SW480 (cell line): ENCODE measurements around the gene SNTB2.
"Not testable (repeated sequence)": the region's sequence is repeated elsewhere in the genome, so short reads cannot be mapped to it uniquely, and the experiment has no call there.

Experiments
- DNase-seq: peaks from one replicate; pipeline ENCODE4 v3.0.0-alpha.2; 2016; ENCODE audit warnings: low spot score

Gene SNTB2

GRCh38 chr16:69186642-69187445, at the start of gene SNTB2:
TSS of gene SNTB2 (plus strand) at chr16:69187164. CDS start at chr16:69187167, 3 bp downstream.
- DNase-seq, result peak; percentile 85

- no peak for DNase-seq
Measured at GRCh38 chr16:69138608-69139007, 48.4 kb upstream of the SNTB2 start.

GRCh38 chr16:69139464-69139863, 47.5 kb upstream of the SNTB2 start:
- not testable (repeated sequence) for DNase-seq

GRCh38 chr16:69141014-69141413, 46.0 kb upstream of the SNTB2 start:
- no peak for DNase-seq

- DNase-seq, result no peak
Measured at GRCh38 chr16:69141936-69142335, 45.0 kb upstream of the SNTB2 start.

- no peak for DNase-seq
Measured at GRCh38 chr16:69143116-69143515, 43.8 kb upstream of the SNTB2 start.

GRCh38 chr16:69145658-69146057, 41.3 kb upstream of the SNTB2 start:
- no peak for DNase-seq

GRCh38 chr16:69149621-69150020, 37.3 kb upstream of the SNTB2 start:
- not testable (repeated sequence) for DNase-seq

GRCh38 chr16:69150146-69150865, 36.7 kb upstream of the SNTB2 start:
- peak; percentile 52 for DNase-seq

- DNase-seq, result no peak
Measured at GRCh38 chr16:69157196-69157595, 29.8 kb upstream of the SNTB2 start.

GRCh38 chr16:69160192-69160591, 26.8 kb upstream of the SNTB2 start:
- DNase-seq, result no peak

- DNase-seq, result no peak
Measured at GRCh38 chr16:69165584-69165983, 21.4 kb upstream of the SNTB2 start.

GRCh38 chr16:69166221-69166833, 20.6 kb upstream of the SNTB2 start:
- peak; percentile 75 for DNase-seq

GRCh38 chr16:69166946-69167930, 19.7 kb upstream of the SNTB2 start:
- peak; percentile 62 for DNase-seq

GRCh38 chr16:69169051-69169450, 17.9 kb upstream of the SNTB2 start:
- DNase-seq, result no peak

- no peak for DNase-seq
Measured at GRCh38 chr16:69169607-69170352, 17.2 kb upstream of the SNTB2 start.

- no peak for DNase-seq
Measured at GRCh38 chr16:69171325-69172084, 15.5 kb upstream of the SNTB2 start.

- DNase-seq, result no peak
Measured at GRCh38 chr16:69176033-69176800, 10.7 kb upstream of the SNTB2 start.

GRCh38 chr16:69179328-69180010, 7.5 kb upstream of the SNTB2 start:
- peak; percentile 34 for DNase-seq
